ENCODE data around the gene THY1. TPM values are rescaled to one million over a fixed set of nuclear protein-coding genes. Genes with fewer than 3 reads are reported as not detected.
A peak's percentile ranks its signal among the peaks of the same experiment; 100 is the strongest.
"Not testable (repeated sequence)": the region's sequence is repeated elsewhere in the genome, so short reads cannot be mapped to it uniquely, and the experiment has no call there.

THY1 gene
- total RNA-seq, 1 donor from 2014 or later: 121 TPM

DNA sequence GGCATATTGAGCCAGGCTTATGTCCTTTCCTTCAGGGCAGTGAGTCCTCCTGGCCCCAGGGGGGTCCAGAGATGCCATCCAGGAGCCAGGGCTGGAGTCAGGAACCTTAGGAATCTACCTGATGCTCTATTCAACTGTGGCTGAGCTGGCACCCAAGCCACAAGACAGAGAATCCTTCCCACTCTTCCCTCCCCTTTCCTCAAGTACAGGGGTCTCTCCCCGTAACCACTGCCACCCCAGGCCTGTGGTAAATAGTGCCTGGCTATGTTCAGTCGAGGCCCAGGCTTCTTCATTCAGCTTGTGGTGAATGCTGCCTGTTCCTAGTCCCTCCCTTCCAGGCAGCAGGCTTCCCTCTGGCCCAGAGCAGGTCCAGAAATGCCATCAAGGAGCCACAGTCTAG lies 45.5 kb upstream of the THY1 start:
- Mint-ChIP-seq H3K4me3 (no peak overlapping the region), H3K36me3 (peaks cover 5% of the 10 kb centered on the region), H3K27ac (no peak overlapping the region), H3K4me1 (peaks cover 11% of the 10 kb centered on the region), H3K27me3 (ENCODE audit: low read depth) (peaks cover 2% of the 10 kb centered on the region), H3K9me3 (peaks cover 44% of the 10 kb centered on the region)
- TF ChIP-seq, protein P1, sequence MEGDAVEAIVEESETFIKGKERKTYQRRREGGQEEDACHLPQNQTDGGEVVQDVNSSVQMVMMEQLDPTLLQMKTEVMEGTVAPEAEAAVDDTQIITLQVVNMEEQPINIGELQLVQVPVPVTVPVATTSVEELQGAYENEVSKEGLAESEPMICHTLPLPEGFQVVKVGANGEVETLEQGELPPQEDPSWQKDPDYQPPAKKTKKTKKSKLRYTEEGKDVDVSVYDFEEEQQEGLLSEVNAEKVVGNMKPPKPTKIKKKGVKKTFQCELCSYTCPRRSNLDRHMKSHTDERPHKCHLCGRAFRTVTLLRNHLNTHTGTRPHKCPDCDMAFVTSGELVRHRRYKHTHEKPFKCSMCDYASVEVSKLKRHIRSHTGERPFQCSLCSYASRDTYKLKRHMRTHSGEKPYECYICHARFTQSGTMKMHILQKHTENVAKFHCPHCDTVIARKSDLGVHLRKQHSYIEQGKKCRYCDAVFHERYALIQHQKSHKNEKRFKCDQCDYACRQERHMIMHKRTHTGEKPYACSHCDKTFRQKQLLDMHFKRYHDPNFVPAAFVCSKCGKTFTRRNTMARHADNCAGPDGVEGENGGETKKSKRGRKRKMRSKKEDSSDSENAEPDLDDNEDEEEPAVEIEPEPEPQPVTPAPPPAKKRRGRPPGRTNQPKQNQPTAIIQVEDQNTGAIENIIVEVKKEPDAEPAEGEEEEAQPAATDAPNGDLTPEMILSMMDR (IDR thresholded peaks at IDR 0.05; ENCODE audit: unreplicated experiment): no peak
- peak in 1 of 2 experiments; percentile 1 for DNase-seq (ENCODE audit: low spot score in 2 of 2, unreplicated experiment in 2 of 2)

- no peak overlapping the region for H3K4me3 Mint-ChIP-seq
- DNase-seq (ENCODE audit: low spot score in 2 of 2, unreplicated experiment in 2 of 2): no peak
These were observed 38.4 kb upstream of the THY1 start for GRCh38 chr11:119461229-119461963.

GRCh38 chr11:119460582-119460981 lies 37.6 kb upstream of the THY1 start:
- H3K27ac Mint-ChIP-seq: peak overlapping the region; percentile 92
- H3K4me3 Mint-ChIP-seq: no peak overlapping the region
- peaks cover 3% of the 10 kb centered on the region for H3K36me3 Mint-ChIP-seq
- peaks cover 4% of the 10 kb centered on the region for H3K27me3 Mint-ChIP-seq (ENCODE audit: low read depth)
- H3K9me3 Mint-ChIP-seq: peaks cover 23% of the 10 kb centered on the region
- TF ChIP-seq, protein P1 (IDR thresholded peaks at IDR 0.05; ENCODE audit: unreplicated experiment): no peak
- DNase-seq (ENCODE audit: low spot score in 2 of 2, unreplicated experiment in 2 of 2): no peak
- peaks cover 26% of the 10 kb centered on the region for H3K4me1 Mint-ChIP-seq

More at GRCh38 chr11:119461229-119461963, 38.4 kb upstream of the THY1 start:
- Mint-ChIP-seq H3K4me1 (peaks cover 26% of the 10 kb centered on the region), H3K27ac (peak overlapping the region; percentile 92), H3K36me3 (peaks cover 3% of the 10 kb centered on the region), H3K27me3 (ENCODE audit: low read depth) (peaks cover 4% of the 10 kb centered on the region), H3K9me3 (peaks cover 30% of the 10 kb centered on the region)
- TF ChIP-seq, protein P1 (IDR thresholded peaks at IDR 0.05; ENCODE audit: unreplicated experiment): no peak

DNA sequence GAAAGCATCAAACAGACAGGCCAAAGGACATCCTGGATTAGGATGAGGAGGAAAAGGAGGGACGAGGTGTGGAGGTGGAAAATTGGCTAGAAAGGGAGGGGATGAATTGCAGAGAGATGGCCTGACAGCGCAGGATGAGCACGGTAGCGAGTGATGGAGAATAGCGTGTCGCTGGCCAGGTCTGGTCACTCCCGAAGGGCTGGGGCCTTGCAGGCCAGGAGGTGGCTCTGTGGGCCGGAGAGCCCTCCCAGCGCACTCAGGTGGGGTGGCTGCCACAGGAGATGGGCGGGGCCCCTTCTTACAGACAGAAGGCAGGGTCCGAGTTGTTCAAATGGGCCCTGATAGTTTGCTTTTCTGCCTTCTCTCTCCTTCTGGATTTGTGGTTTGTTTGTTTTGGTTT lies 37.1 kb upstream of the THY1 start:
- Mint-ChIP-seq H3K9me3 (peaks cover 18% of the 10 kb centered on the region), H3K4me3 (no peak overlapping the region), H3K27ac (peak overlapping the region; percentile 92), H3K27me3 (ENCODE audit: low read depth) (peaks cover 4% of the 10 kb centered on the region), H3K36me3 (no peaks in the 10 kb centered on the region), H3K4me1 (peaks cover 26% of the 10 kb centered on the region)
- TF ChIP-seq, protein P1 (IDR thresholded peaks at IDR 0.05; ENCODE audit: unreplicated experiment): no peak
- no peak for DNase-seq (ENCODE audit: low spot score in 2 of 2, unreplicated experiment in 2 of 2)

GRCh38 chr11:119459293-119459976 lies 36.5 kb upstream of the THY1 start:
- Mint-ChIP-seq H3K4me3 (no peak overlapping the region), H3K9me3 (peaks cover 12% of the 10 kb centered on the region), H3K4me1 (peaks cover 26% of the 10 kb centered on the region), H3K36me3 (no peaks in the 10 kb centered on the region), H3K27ac (peak overlapping the region; percentile 89), H3K27me3 (ENCODE audit: low read depth) (peaks cover 4% of the 10 kb centered on the region)
- no peak for DNase-seq (ENCODE audit: low spot score in 2 of 2, unreplicated experiment in 2 of 2)
- TF ChIP-seq, protein P1 (IDR thresholded peaks at IDR 0.05; ENCODE audit: unreplicated experiment): no peak

DNA sequence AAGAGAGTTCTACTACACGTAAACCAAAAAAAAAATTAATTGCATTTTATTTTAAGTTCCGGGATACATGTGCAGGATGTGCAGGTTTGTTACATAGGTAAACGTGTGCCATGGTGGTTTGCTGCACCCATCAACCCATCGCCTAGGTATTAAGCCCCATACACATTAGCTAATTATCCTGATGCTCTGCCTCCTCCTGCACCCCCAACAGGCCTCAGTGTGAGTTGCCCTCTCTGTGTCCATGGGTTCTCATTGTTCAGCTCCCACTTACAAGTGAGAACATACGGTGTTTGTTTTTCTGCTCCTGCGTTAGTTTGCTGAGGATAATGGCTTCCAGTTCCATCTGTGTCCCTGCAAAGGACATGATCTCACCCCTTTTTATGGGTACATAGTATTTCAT lies 32.7 kb upstream of the THY1 start:
- H3K27me3 Mint-ChIP-seq (ENCODE audit: low read depth); H3K9me3 Mint-ChIP-seq; DNase-seq (ENCODE audit: low spot score in 2 of 2, unreplicated experiment in 2 of 2); H3K36me3 Mint-ChIP-seq; H3K4me3 Mint-ChIP-seq; H3K27ac Mint-ChIP-seq: not testable (repeated sequence)
- peaks cover 16% of the 10 kb centered on the region for H3K4me1 Mint-ChIP-seq

GRCh38 chr11:119455241-119455640 lies 32.3 kb upstream of the THY1 start:
- not testable (repeated sequence) for H3K36me3 Mint-ChIP-seq; DNase-seq (ENCODE audit: low spot score in 2 of 2, unreplicated experiment in 2 of 2); H3K27ac Mint-ChIP-seq; H3K4me3 Mint-ChIP-seq; H3K27me3 Mint-ChIP-seq (ENCODE audit: low read depth); H3K9me3 Mint-ChIP-seq
- peaks cover 14% of the 10 kb centered on the region for H3K4me1 Mint-ChIP-seq

Data from mesothelial cell of epicardium (in vitro differentiated cells).